WTC11 (cell line): ENCODE results near the gene CRYBG3.

Source experiments
- ATF1 ChIP-seq: sonication (generic); formaldehyde crosslinking; IDR thresholded peaks from 2 replicates; pipeline ENCODE4 v1.8.1; 2023; ENCODE audit warnings: mild to moderate bottlenecking, moderate library complexity, missing genetic modification reagents
- CREM ChIP-seq: sonication (generic); formaldehyde crosslinking; IDR thresholded peaks from 2 replicates; pipeline ENCODE4 v1.8.1; 2022; ENCODE audit warnings: mild to moderate bottlenecking, missing genetic modification reagents, moderate library complexity
- CTCF ChIP-seq: fragments of 200-600 bp; IDR thresholded peaks from 2 replicates; pipeline ENCODE4 v1.8.0; 2022; ENCODE audit warnings: antibody characterized with exemption
- E2F4 ChIP-seq: sonication (generic); formaldehyde crosslinking; IDR thresholded peaks from 2 replicates; pipeline ENCODE4 v1.8.1; 2022; ENCODE audit warnings: low read depth, mild to moderate bottlenecking, moderate library complexity, missing genetic modification reagents, borderline replicate concordance
- IRF2 ChIP-seq: sonication (generic); formaldehyde crosslinking; IDR thresholded peaks from 2 replicates; pipeline ENCODE4 v1.8.0; 2022; ENCODE audit warnings: low read depth, missing genetic modification reagents, borderline replicate concordance
- NR3C1 ChIP-seq: sonication (generic); formaldehyde crosslinking; conservative IDR thresholded peaks from 2 replicates; pipeline ENCODE4 v1.8.1; 2023; ENCODE audit warnings: low read depth, mild to moderate bottlenecking, missing genetic modification reagents
- TCF7 ChIP-seq: sonication (generic); formaldehyde crosslinking; IDR thresholded peaks from 2 replicates; pipeline ENCODE4 v1.8.0; 2022; ENCODE audit warnings: mild to moderate bottlenecking, low read depth, missing genetic modification reagents, moderate library complexity
- ZNF317 ChIP-seq: sonication (generic); formaldehyde crosslinking; IDR thresholded peaks from 2 replicates; pipeline ENCODE4 v1.8.1; 2023; ENCODE audit warnings: low read depth, mild to moderate bottlenecking, moderate library complexity, missing genetic modification reagents, borderline replicate concordance
- TF ChIP-seq, protein P1 (sequence below): sonication (generic); formaldehyde crosslinking; IDR thresholded peaks from 2 replicates; pipeline ENCODE4 v1.8.0; 2022; ENCODE audit warnings: mild to moderate bottlenecking, missing genetic modification reagents
- TF ChIP-seq, protein P2 (sequence below): sonication (generic); formaldehyde crosslinking; IDR thresholded peaks from 2 replicates; pipeline ENCODE4 v1.8.1; 2023; ENCODE audit warnings: mild to moderate bottlenecking, missing genetic modification reagents, borderline replicate concordance

DNA sequence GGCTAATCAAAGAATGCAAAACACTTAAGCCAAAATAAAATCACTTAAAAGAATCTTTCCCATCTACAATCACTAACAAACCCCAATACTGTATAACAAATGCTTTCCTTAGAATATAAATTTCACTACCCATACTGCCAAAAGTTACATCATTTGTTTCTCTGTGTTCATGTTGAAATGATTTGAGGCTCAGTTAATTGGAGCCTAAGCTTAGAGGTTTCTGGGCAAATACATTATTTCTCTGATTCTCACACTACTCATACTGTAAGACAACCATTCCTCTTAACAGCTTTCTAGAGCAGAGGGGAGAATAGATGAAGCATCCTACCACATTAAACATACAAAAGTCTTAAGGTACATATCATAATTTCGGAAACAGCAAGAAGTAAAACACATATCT lies 148.3 kb downstream of the CRYBG3 start:
- TF ChIP-seq NR3C1 (CRISPR knock-in tag) (no peak), CTCF (no peak), ZNF317 (CRISPR knock-in tag) (no peak), CREM (CRISPR knock-in tag) (no peak), TCF7 (CRISPR knock-in tag) (no peak), IRF2 (CRISPR knock-in tag) (no peak), ATF1 (CRISPR knock-in tag) (no peak), E2F4 (CRISPR knock-in tag) (no peak)
- TF ChIP-seq, protein P1, sequence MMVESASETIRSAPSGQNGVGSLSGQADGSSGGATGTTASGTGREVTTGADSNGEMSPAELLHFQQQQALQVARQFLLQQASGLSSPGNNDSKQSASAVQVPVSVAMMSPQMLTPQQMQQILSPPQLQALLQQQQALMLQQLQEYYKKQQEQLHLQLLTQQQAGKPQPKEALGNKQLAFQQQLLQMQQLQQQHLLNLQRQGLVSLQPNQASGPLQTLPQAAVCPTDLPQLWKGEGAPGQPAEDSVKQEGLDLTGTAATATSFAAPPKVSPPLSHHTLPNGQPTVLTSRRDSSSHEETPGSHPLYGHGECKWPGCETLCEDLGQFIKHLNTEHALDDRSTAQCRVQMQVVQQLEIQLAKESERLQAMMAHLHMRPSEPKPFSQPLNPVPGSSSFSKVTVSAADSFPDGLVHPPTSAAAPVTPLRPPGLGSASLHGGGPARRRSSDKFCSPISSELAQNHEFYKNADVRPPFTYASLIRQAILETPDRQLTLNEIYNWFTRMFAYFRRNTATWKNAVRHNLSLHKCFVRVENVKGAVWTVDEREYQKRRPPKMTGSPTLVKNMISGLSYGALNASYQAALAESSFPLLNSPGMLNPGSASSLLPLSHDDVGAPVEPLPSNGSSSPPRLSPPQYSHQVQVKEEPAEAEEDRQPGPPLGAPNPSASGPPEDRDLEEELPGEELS (CRISPR knock-in tag): no peak
- TF ChIP-seq, protein P2, sequence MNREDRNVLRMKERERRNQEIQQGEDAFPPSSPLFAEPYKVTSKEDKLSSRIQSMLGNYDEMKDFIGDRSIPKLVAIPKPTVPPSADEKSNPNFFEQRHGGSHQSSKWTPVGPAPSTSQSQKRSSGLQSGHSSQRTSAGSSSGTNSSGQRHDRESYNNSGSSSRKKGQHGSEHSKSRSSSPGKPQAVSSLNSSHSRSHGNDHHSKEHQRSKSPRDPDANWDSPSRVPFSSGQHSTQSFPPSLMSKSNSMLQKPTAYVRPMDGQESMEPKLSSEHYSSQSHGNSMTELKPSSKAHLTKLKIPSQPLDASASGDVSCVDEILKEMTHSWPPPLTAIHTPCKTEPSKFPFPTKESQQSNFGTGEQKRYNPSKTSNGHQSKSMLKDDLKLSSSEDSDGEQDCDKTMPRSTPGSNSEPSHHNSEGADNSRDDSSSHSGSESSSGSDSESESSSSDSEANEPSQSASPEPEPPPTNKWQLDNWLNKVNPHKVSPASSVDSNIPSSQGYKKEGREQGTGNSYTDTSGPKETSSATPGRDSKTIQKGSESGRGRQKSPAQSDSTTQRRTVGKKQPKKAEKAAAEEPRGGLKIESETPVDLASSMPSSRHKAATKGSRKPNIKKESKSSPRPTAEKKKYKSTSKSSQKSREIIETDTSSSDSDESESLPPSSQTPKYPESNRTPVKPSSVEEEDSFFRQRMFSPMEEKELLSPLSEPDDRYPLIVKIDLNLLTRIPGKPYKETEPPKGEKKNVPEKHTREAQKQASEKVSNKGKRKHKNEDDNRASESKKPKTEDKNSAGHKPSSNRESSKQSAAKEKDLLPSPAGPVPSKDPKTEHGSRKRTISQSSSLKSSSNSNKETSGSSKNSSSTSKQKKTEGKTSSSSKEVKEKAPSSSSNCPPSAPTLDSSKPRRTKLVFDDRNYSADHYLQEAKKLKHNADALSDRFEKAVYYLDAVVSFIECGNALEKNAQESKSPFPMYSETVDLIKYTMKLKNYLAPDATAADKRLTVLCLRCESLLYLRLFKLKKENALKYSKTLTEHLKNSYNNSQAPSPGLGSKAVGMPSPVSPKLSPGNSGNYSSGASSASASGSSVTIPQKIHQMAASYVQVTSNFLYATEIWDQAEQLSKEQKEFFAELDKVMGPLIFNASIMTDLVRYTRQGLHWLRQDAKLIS: no peak
